Neural progenitor cell (in vitro differentiated cells): Measurements from ENCODE around the gene KRTAP9-7. TPM values are rescaled to one million over a fixed set of nuclear protein-coding genes. Genes with fewer than 3 reads are reported as not detected.
A peak's percentile ranks its signal among the peaks of the same experiment; 100 is the strongest.

Source experiments
- DNase-seq: peaks from one replicate; pipeline ENCODE4 v3.0.0-alpha.2; 2016; ENCODE audit warnings: low spot score
- H2AFZ ChIP-seq: fragments of 200-600 bp; sonication (generic); replicated peaks from 2 replicates; pipeline ENCODE4 v1.6.1; 2016; ENCODE audit warnings: antibody characterized with exemption
- H3F3A ChIP-seq: fragments of 200-600 bp; sonication (generic); 2 replicates; pipeline ENCODE4 v1.6.1; 2016; ENCODE audit warnings: antibody characterized with exemption, low read depth
- H3K27ac ChIP-seq: fragments of 200-600 bp; sonication (generic); 2 replicates; pipeline ENCODE4 v1.5.1; 2016; ENCODE audit warnings: mild to moderate bottlenecking
- H3K27me3 ChIP-seq: fragments of 200-600 bp; sonication (generic); 2 replicates; pipeline ENCODE4 v1.6.1; 2016; ENCODE audit warnings: mild to moderate bottlenecking, moderate library complexity
- H3K36me3 ChIP-seq: fragments of 200-600 bp; sonication (generic); 2 replicates; pipeline ENCODE4 v1.5.1; 2016
- H3K4me1 ChIP-seq: fragments of 200-600 bp; sonication (generic); 2 replicates; pipeline ENCODE4 v1.6.1; 2016; ENCODE audit warnings: mixed run types
- H3K4me2 ChIP-seq: fragments of 200-600 bp; sonication (generic); 2 replicates; pipeline ENCODE4 v1.6.1; 2016
- H3K4me3 ChIP-seq: fragments of 200-600 bp; sonication (generic); 2 replicates; pipeline ENCODE4 v1.5.1; 2016
- H3K79me2 ChIP-seq: fragments of 200-600 bp; sonication (generic); 2 replicates; pipeline ENCODE4 v1.6.1; 2016; ENCODE audit warnings: low read depth
- H3K9ac ChIP-seq: fragments of 200-600 bp; sonication (generic); 2 replicates; pipeline ENCODE4 v1.6.1; 2016
- H3K9me3 ChIP-seq: fragments of 200-600 bp; sonication (generic); 2 replicates; pipeline ENCODE4 v1.5.1; 2016; ENCODE audit warnings: low read depth
- H4K20me1 ChIP-seq: fragments of 200-600 bp; sonication (generic); 2 replicates; pipeline ENCODE4 v1.6.1; 2016; ENCODE audit warnings: low read depth
- H3K27ac Mint-ChIP-seq: 3 replicates; pipeline ENCODE4 v1.8.0; 2021; ENCODE audit warnings: mixed read lengths
- H3K27me3 Mint-ChIP-seq: 2 replicates; pipeline ENCODE4 v1.8.0; 2022; ENCODE audit warnings: low read depth, mild to moderate bottlenecking, inconsistent platforms, moderate library complexity, mixed read lengths; ENCODE audit not compliant: insufficient read depth
- H3K36me3 Mint-ChIP-seq: 3 replicates; pipeline ENCODE4 v1.8.0; 2021; ENCODE audit warnings: mixed read lengths
- H3K4me1 Mint-ChIP-seq: 3 replicates; pipeline ENCODE4 v1.8.0; 2021; ENCODE audit warnings: mixed read lengths
- H3K4me3 Mint-ChIP-seq: 3 replicates; pipeline ENCODE4 v1.8.0; 2021; ENCODE audit warnings: mild to moderate bottlenecking, moderate library complexity, mixed read lengths
- H3K9me3 Mint-ChIP-seq: 3 replicates; pipeline ENCODE4 v1.8.0; 2020; ENCODE audit warnings: mixed read lengths
- CTCF ChIP-seq: fragments of 200-600 bp; sonication (generic); IDR thresholded peaks from 2 replicates; pipeline ENCODE4 v1.5.1; 2017; ENCODE audit warnings: antibody characterized with exemption, mild to moderate bottlenecking
- EZH2 ChIP-seq: fragments of 200-600 bp; sonication (generic); IDR thresholded peaks from 2 replicates; pipeline ENCODE4 v1.6.1; 2017; ENCODE audit warnings: antibody characterized with exemption, mild to moderate bottlenecking, moderate library complexity
- EZH2phosphoT487 ChIP-seq: fragments of 200-600 bp; sonication (generic); IDR thresholded peaks from 2 replicates; pipeline ENCODE4 v1.6.1; 2017; ENCODE audit warnings: antibody characterized with exemption
- total RNA-seq: library from RNA; depleted of rRNA; stranded (reverse); fragments of >200 nt; gene quantifications from 2 replicates; pipeline ENCODE4 v1.2.3, GENCODE V29; 2015; ENCODE audit warnings: low replicate concordance

The KRTAP9-7 gene
- total RNA-seq, 1 donor from 2014 or later = not detected

GRCh38 chr17:41284043-41284442, 8.5 kb downstream of the KRTAP9-7 start:
- Histone ChIP-seq H3K9ac (no peak overlapping the region), H3K4me3 (no peak overlapping the region), H2AFZ (peak overlapping the region; percentile 22), H3K27ac (no peak overlapping the region), H3K79me2 (no peaks in the 10 kb centered on the region), H4K20me1 (no peaks in the 10 kb centered on the region), H3K4me2 (no peak overlapping the region), H3K9me3 (no peaks in the 10 kb centered on the region), H3K4me1 (peaks cover 6% of the 10 kb centered on the region), H3K27me3 (no peaks in the 10 kb centered on the region), H3K36me3 (no peaks in the 10 kb centered on the region), H3F3A (no peaks in the 10 kb centered on the region)
- TF ChIP-seq EZH2 (no peak), EZH2phosphoT487 (no peak), CTCF (no peak)
- Mint-ChIP-seq H3K27ac (no peak overlapping the region), H3K4me1 (no peaks in the 10 kb centered on the region), H3K9me3 (no peaks in the 10 kb centered on the region), H3K36me3 (no peaks in the 10 kb centered on the region), H3K27me3 (no peaks in the 10 kb centered on the region), H3K4me3 (no peak overlapping the region)
- no peak for DNase-seq

- H3K9me3 Mint-ChIP-seq = no peaks in the 10 kb centered on the region
- Histone ChIP-seq H3F3A (no peaks in the 10 kb centered on the region), H3K4me3 (no peak overlapping the region), H3K27ac (no peak overlapping the region), H2AFZ (no peak overlapping the region), H4K20me1 (no peaks in the 10 kb centered on the region), H3K9me3 (no peaks in the 10 kb centered on the region), H3K4me1 (peaks cover 6% of the 10 kb centered on the region), H3K36me3 (no peaks in the 10 kb centered on the region), H3K9ac (no peak overlapping the region), H3K4me2 (no peak overlapping the region), H3K79me2 (no peaks in the 10 kb centered on the region), H3K27me3 (no peaks in the 10 kb centered on the region)
- H3K4me3 Mint-ChIP-seq = no peak overlapping the region
- H3K27ac Mint-ChIP-seq = no peak overlapping the region
- no peaks in the 10 kb centered on the region for H3K4me1 Mint-ChIP-seq
- no peaks in the 10 kb centered on the region for H3K27me3 Mint-ChIP-seq
- no peak for DNase-seq
- no peaks in the 10 kb centered on the region for H3K36me3 Mint-ChIP-seq
- TF ChIP-seq EZH2 = no peak
- TF ChIP-seq EZH2phosphoT487 = no peak
- TF ChIP-seq CTCF = no peak
Measured at GRCh38 chr17:41284546-41284945, 9.0 kb downstream of the KRTAP9-7 start.

GRCh38 chr17:41287050-41287449, 11.6 kb downstream of the KRTAP9-7 start:
- Histone ChIP-seq H3F3A (no peaks in the 10 kb centered on the region), H3K27ac (no peak overlapping the region), H2AFZ (no peak overlapping the region), H4K20me1 (no peaks in the 10 kb centered on the region), H3K4me1 (peaks cover 6% of the 10 kb centered on the region), H3K27me3 (no peaks in the 10 kb centered on the region), H3K4me2 (no peak overlapping the region), H3K36me3 (no peaks in the 10 kb centered on the region), H3K9me3 (no peaks in the 10 kb centered on the region), H3K79me2 (no peaks in the 10 kb centered on the region), H3K9ac (no peak overlapping the region), H3K4me3 (no peak overlapping the region)
- H3K4me1 Mint-ChIP-seq = no peaks in the 10 kb centered on the region
- no peaks in the 10 kb centered on the region for H3K36me3 Mint-ChIP-seq
- H3K4me3 Mint-ChIP-seq = no peak overlapping the region
- no peak overlapping the region for H3K27ac Mint-ChIP-seq
- DNase-seq = no peak
- no peaks in the 10 kb centered on the region for H3K9me3 Mint-ChIP-seq
- H3K27me3 Mint-ChIP-seq = no peaks in the 10 kb centered on the region
- TF ChIP-seq CTCF (no peak), EZH2phosphoT487 (no peak)

- Mint-ChIP-seq H3K36me3 (no peaks in the 10 kb centered on the region), H3K4me3 (no peak overlapping the region), H3K9me3 (no peaks in the 10 kb centered on the region), H3K27me3 (no peaks in the 10 kb centered on the region), H3K27ac (no peak overlapping the region), H3K4me1 (no peaks in the 10 kb centered on the region)
- Histone ChIP-seq H3K27me3 (no peaks in the 10 kb centered on the region), H3K4me3 (no peak overlapping the region), H2AFZ (no peak overlapping the region), H3K79me2 (no peaks in the 10 kb centered on the region), H3K4me2 (no peak overlapping the region), H3K4me1 (no peaks in the 10 kb centered on the region), H3K27ac (no peak overlapping the region), H3K36me3 (no peaks in the 10 kb centered on the region), H4K20me1 (no peaks in the 10 kb centered on the region), H3F3A (no peaks in the 10 kb centered on the region), H3K9ac (no peak overlapping the region), H3K9me3 (no peaks in the 10 kb centered on the region)
- DNase-seq = no peak
- no peak for TF ChIP-seq EZH2phosphoT487
- TF ChIP-seq EZH2 = no peak
Measured at GRCh38 chr17:41294016-41294415, 18.5 kb downstream of the KRTAP9-7 start.
